IMR-90 (cell line): ENCODE data around the gene GRIN2A. TPM values are rescaled to one million over a fixed set of nuclear protein-coding genes. Genes with fewer than 3 reads are reported as not detected.

Experiments
- ATAC-seq: fragments of 200-7000 bp; cut with Tn5 transposase; 2 replicates; pipeline ENCODE4 v1.9.1; 2020; ENCODE audit warnings: low read depth, mild to moderate bottlenecking, moderate library complexity
- BruUV-seq: library from RNA; stranded (reverse); fragments of 400-500 nt; replicated peaks from 2 replicates; lab custom pipeline; 2021; lab: Mats Ljungman, UMichigan
- CTCF ChIA-PET: fragments of 300-600 bp; formaldehyde crosslinking; extraction: SDS; loops from one replicate; lab custom pipeline; 2021; ENCODE audit warnings: antibody characterized with exemption; lab: Yijun Ruan, JAX
- POLR2A ChIA-PET: fragments of 300-600 bp; sonication (Branson Sonifier 250); formaldehyde crosslinking; loops from one replicate; lab custom pipeline; 2022; ENCODE audit warnings: antibody characterized with exemption; ENCODE audit not compliant: unreplicated experiment; lab: Charles Lee
- DNase-seq: peaks from one replicate; pipeline ENCODE4 v3.0.0; 2013
- H2AFZ ChIP-seq: replicated peaks from 2 replicates; pipeline ENCODE3; 2013; ENCODE audit warnings: low read length, mild to moderate bottlenecking; ENCODE audit not compliant: poor library complexity
- H2AK5ac ChIP-seq: 2 replicates; pipeline ENCODE4 v1.6.1; 2013; ENCODE audit warnings: low read depth, low read length, inconsistent platforms
- H2AK9ac ChIP-seq: replicated peaks from 2 replicates; pipeline ENCODE3; 2013; ENCODE audit warnings: mild to moderate bottlenecking, low read depth, low read length, moderate library complexity; ENCODE audit not compliant: poor library complexity
- H2BK120ac ChIP-seq: 2 replicates; pipeline ENCODE4 v1.6.1; 2013; ENCODE audit warnings: low read depth, low read length, inconsistent platforms
- H2BK15ac ChIP-seq: 3 replicates; pipeline ENCODE4 v1.6.1; 2013; ENCODE audit warnings: low read depth, low read length, inconsistent platforms
- H2BK20ac ChIP-seq: 2 replicates; pipeline ENCODE4 v1.6.1; 2013; ENCODE audit warnings: low read depth, mild to moderate bottlenecking, inconsistent platforms, low read length, moderate library complexity
- H2BK5ac ChIP-seq: 2 replicates; pipeline ENCODE4 v1.6.1; 2013; ENCODE audit warnings: mild to moderate bottlenecking, low read depth, low read length, inconsistent platforms; ENCODE audit not compliant: poor library complexity, severe bottlenecking
- H3K14ac ChIP-seq: replicated peaks from 2 replicates; pipeline ENCODE4 v1.6.1; 2013; ENCODE audit warnings: low read depth, low read length, inconsistent platforms
- H3K18ac ChIP-seq: 2 replicates; pipeline ENCODE4 v1.6.1; 2013; ENCODE audit warnings: low read depth, low read length, control low read depth
- H3K23ac ChIP-seq: 2 replicates; pipeline ENCODE4 v1.6.1; 2013; ENCODE audit warnings: low read depth, low read length, inconsistent platforms
- H3K27ac ChIP-seq: 2 replicates; pipeline ENCODE4 v1.5.1; 2013; ENCODE audit warnings: mild to moderate bottlenecking, control low read depth, low read length; ENCODE audit not compliant: insufficient read depth
- H3K27me3 ChIP-seq: 2 replicates; pipeline ENCODE4 v1.6.1; 2013; ENCODE audit warnings: low read length; ENCODE audit not compliant: control insufficient read depth, insufficient read depth
- H3K36me3 ChIP-seq: 2 replicates; pipeline ENCODE4 v1.6.1; 2013; ENCODE audit warnings: low read length, mixed read lengths; ENCODE audit not compliant: control insufficient read depth, insufficient read depth
- H3K4ac ChIP-seq: 2 replicates; pipeline ENCODE4 v1.6.1; 2013; ENCODE audit warnings: low read depth, low read length, inconsistent platforms
- H3K4me1 ChIP-seq: 2 replicates; pipeline ENCODE4 v1.6.1; 2013; ENCODE audit warnings: low read length, mixed read lengths; ENCODE audit not compliant: control insufficient read depth, insufficient read depth
- H3K4me2 ChIP-seq: 2 replicates; pipeline ENCODE4 v1.6.1; 2013; ENCODE audit warnings: low read depth, mild to moderate bottlenecking, control low read depth, low read length, moderate library complexity
- H3K4me3 ChIP-seq: 2 replicates; pipeline ENCODE4 v1.5.1; 2013; ENCODE audit warnings: low read depth, mild to moderate bottlenecking, control low read depth, low read length, moderate library complexity; ENCODE audit not compliant: insufficient read depth
- H3K56ac ChIP-seq: 2 replicates; pipeline ENCODE4 v1.6.1; 2013; ENCODE audit warnings: low read length, inconsistent platforms; ENCODE audit not compliant: insufficient read depth; ENCODE audit errors: extremely low read depth
- H3K79me1 ChIP-seq, 2 experiments: 2 replicates each; pipeline ENCODE4 v1.6.1; 2013; ENCODE audit warnings: low read length in 2 of 2, inconsistent platforms in 1 of 2, low read depth in 1 of 2
- H3K9ac ChIP-seq: 2 replicates; pipeline ENCODE4 v1.6.1; 2013; ENCODE audit warnings: low read depth, low read length, control low read depth
- H3K9me1 ChIP-seq: 2 replicates; pipeline ENCODE4 v1.6.1; 2013; ENCODE audit warnings: low read length, inconsistent platforms; ENCODE audit not compliant: insufficient read depth
- H3K9me3 ChIP-seq: 2 replicates; pipeline ENCODE4 v1.6.1; 2013; ENCODE audit warnings: low read length; ENCODE audit not compliant: control insufficient read depth, insufficient read depth
- H4K20me1 ChIP-seq: 2 replicates; pipeline ENCODE4 v1.6.1; 2013; ENCODE audit warnings: low read length, inconsistent platforms; ENCODE audit not compliant: insufficient read depth
- H4K5ac ChIP-seq: 2 replicates; pipeline ENCODE4 v1.6.1; 2013; ENCODE audit warnings: mild to moderate bottlenecking, low read depth, low read length, control low read depth
- H4K8ac ChIP-seq, 2 experiments: 2 replicates each; pipeline ENCODE4 v1.6.1; 2013; ENCODE audit warnings: low read depth in 2 of 2, low read length in 2 of 2, control low read depth in 1 of 2, inconsistent platforms in 1 of 2
- H4K91ac ChIP-seq: 2 replicates; pipeline ENCODE4 v1.6.1; 2013; ENCODE audit warnings: low read depth, low read length, inconsistent platforms; ENCODE audit not compliant: insufficient read depth
- CEBPB ChIP-seq: IDR thresholded peaks from 2 replicates; pipeline ENCODE4 v1.6.1; 2012; ENCODE audit warnings: low read depth, low read length, improper control_type of control experiment
- CHD1 ChIP-seq: IDR thresholded peaks from 2 replicates; pipeline ENCODE4 v1.6.1; 2012; ENCODE audit warnings: low read depth, low read length, improper control_type of control experiment
- CTCF ChIP-seq: conservative IDR thresholded peaks from 2 replicates; pipeline ENCODE4 v1.5.1; 2012; ENCODE audit warnings: mild to moderate bottlenecking, low read depth, low read length, improper control_type of control experiment
- ELK1 ChIP-seq: fragments of 150-350 bp; IDR thresholded peaks from 2 replicates; pipeline ENCODE4 v1.6.1; 2016; ENCODE audit warnings: low read depth, mild to moderate bottlenecking, low read length, moderate library complexity, borderline replicate concordance
- FOS ChIP-seq: fragments of 150-350 bp; IDR thresholded peaks from 2 replicates; pipeline ENCODE4 v1.6.1; 2016; ENCODE audit warnings: low read depth, low read length
- MAFK ChIP-seq: IDR thresholded peaks from 2 replicates; pipeline ENCODE4 v1.6.1; 2012; ENCODE audit warnings: low read depth, low read length, improper control_type of control experiment
- MAZ ChIP-seq: IDR thresholded peaks from 2 replicates; pipeline ENCODE4 v1.6.1; 2012; ENCODE audit warnings: low read depth, mild to moderate bottlenecking, low read length, improper control_type of control experiment, moderate library complexity, borderline replicate concordance
- MXI1 ChIP-seq: IDR thresholded peaks from 2 replicates; pipeline ENCODE4 v1.6.1; 2012; ENCODE audit warnings: low read depth, mild to moderate bottlenecking, low read length, moderate library complexity, borderline replicate concordance
- NFE2L2 ChIP-seq: fragments of 150-350 bp; IDR thresholded peaks from 2 replicates; pipeline ENCODE4 v1.6.1; 2016; ENCODE audit warnings: low read depth, mild to moderate bottlenecking, low read length
- POLR2A ChIP-seq: IDR thresholded peaks from 2 replicates; pipeline ENCODE4 v1.6.1; 2012; ENCODE audit warnings: mild to moderate bottlenecking, low read depth, low read length
- RAD21 ChIP-seq: IDR thresholded peaks from 2 replicates; pipeline ENCODE4 v1.6.1; 2012; ENCODE audit warnings: low read length, improper control_type of control experiment
- RCOR1 ChIP-seq: IDR thresholded peaks from 2 replicates; pipeline ENCODE4 v1.6.1; 2012; ENCODE audit warnings: mild to moderate bottlenecking, low read length, improper control_type of control experiment; ENCODE audit not compliant: insufficient replicate concordance
- RFX5 ChIP-seq: IDR thresholded peaks from 2 replicates; pipeline ENCODE4 v1.8.0; 2012; ENCODE audit warnings: low read depth, mild to moderate bottlenecking, low read length, moderate library complexity
- SMC3 ChIP-seq: fragments of 150-350 bp; IDR thresholded peaks from 2 replicates; pipeline ENCODE4 v1.6.1; 2016; ENCODE audit warnings: low read depth, mild to moderate bottlenecking, antibody characterized with exemption, low read length, moderate library complexity
- USF2 ChIP-seq: fragments of 150-350 bp; IDR thresholded peaks from 2 replicates; pipeline ENCODE4 v1.6.1; 2017; ENCODE audit warnings: mild to moderate bottlenecking, antibody characterized with exemption, low read length, low read depth
- WGBS, 2 experiments: methylation state at CpG; one replicate each; pipeline versions ENCODE4 v1.1.5 to v1.1.7; 2013; ENCODE audit warnings: missing lambda C conversion rate in 2 of 2; ENCODE audit not compliant: insufficient read length in 1 of 2; ENCODE audit errors: extremely low coverage in 2 of 2; 5-methylcytosine and 5-hydroxymethylcytosine counted together
- dilution Hi-C: fragments of 300-500 bp; cut with HindIII; formaldehyde crosslinking; loops from one replicate; pipeline ENCODE4 v1.14.3; 2018; ENCODE audit warnings: low sequenced_read_pairs; ENCODE audit not compliant: unreplicated experiment
- in situ Hi-C: fragments of 300-500 bp; cut with MboI; formaldehyde crosslinking; loops from 3 replicates; pipeline ENCODE4 v1.14.3; 2019; ENCODE audit warnings: low sequenced_read_pairs, inconsistent platforms, mixed read lengths
- intact Hi-C: fragments of 100-400 bp; cut with micrococcal nuclease; formaldehyde crosslinking; loops from 2 replicates; pipeline ENCODE4 v1.10.0; 2022
- polyA plus RNA-seq, 3 experiments: library from polyadenylated mRNA; depleted of rRNA; stranded (reverse); fragments of >200 nt; gene quantifications; 2 replicates each; pipeline ENCODE4 v1.2.3, GENCODE V29; 2012; ENCODE audit warnings: low replicate concordance in 1 of 3
- total RNA-seq: library from RNA; depleted of rRNA; stranded (reverse); fragments of >200 nt; gene quantifications from 2 replicates; pipeline ENCODE4 v1.2.3, GENCODE V29; 2012

Gene GRIN2A
- total and polyA plus RNA-seq, 2 of the 4 experiments (the other 2 are of a cell fraction) = under 0.01 TPM; not detected in 1

- CTCF ChIA-PET = no interaction called here
- TF ChIP-seq RCOR1 (no peak), MAZ (no peak), NFE2L2 (no peak), CTCF (no peak), CHD1 (no peak), MAFK (no peak), RAD21 (no peak), USF2 (no peak), ELK1 (no peak), SMC3 (no peak), MXI1 (no peak), RFX5 (no peak), CEBPB (no peak), POLR2A (no peak), FOS (no peak)
Observed at GRCh38 chr16:10180042-10180770, 2.0 kb downstream of the GRIN2A start.

More at GRCh38 chr16:10180042-10180770, 2.0 kb downstream of the GRIN2A start:
- Histone ChIP-seq H4K5ac (no peak overlapping the region), H3K9ac (no peak overlapping the region), H3K9me3 (peaks cover 4% of the 10 kb centered on the region; the same call in 1 of the 2 replicates), H3K36me3 (no peaks in the 10 kb centered on the region), H3K23ac (no peak overlapping the region), H4K91ac (no peak overlapping the region), H3K14ac (no peak overlapping the region), H2AK5ac (no peak overlapping the region), H2AK9ac (no peak overlapping the region), H2AFZ (no peak overlapping the region), H3K9me1 (no peaks in the 10 kb centered on the region), H3K4me1 (no peaks in the 10 kb centered on the region), H2BK5ac (no peak overlapping the region), H4K20me1 (no peaks in the 10 kb centered on the region), H3K18ac (no peak overlapping the region), H4K8ac (no peak overlapping the region), H3K27ac (no peak overlapping the region), H2BK15ac (no peak overlapping the region), H3K4me2 (no peak overlapping the region), H3K4me3 (no peak overlapping the region), H2BK20ac (no peak overlapping the region), H3K27me3 (peaks cover 5% of the 10 kb centered on the region), H2BK120ac (no peak overlapping the region), H3K79me1 (no peaks in the 10 kb centered on the region), H3K56ac (no peak overlapping the region), H3K4ac (no peak overlapping the region)
- intact Hi-C loops = loop anchor here (2.0 kb wide), 1 partner anchor 1019 kb away; no protein-coding TSS in a partner anchor
- no peak for DNase-seq
- BruUV-seq = no TSS peak
- in situ Hi-C loops = loop anchor here (25.0 kb wide), 1 partner anchor 1018 kb away; no protein-coding TSS in a partner anchor
- POLR2A ChIA-PET = no interaction called here
- no peak for ATAC-seq
- dilution Hi-C loops = no loop called here
- WGBS, 2 experiments = 31% methylated on average over 44 of the region's 53 CpGs; no CpG with 5 or more reads in 1 of the 2 experiments
